ENCODE measurements around the gene TMEM161B. TPM values are rescaled to one million over a fixed set of nuclear protein-coding genes. Genes with fewer than 3 reads are reported as not detected.
A peak's percentile ranks its signal among the peaks of the same experiment; 100 is the strongest.

TMEM161B gene
- total and polyA plus RNA-seq, 2 of the 13 experiments (the other 11 are each of a cell fraction or from before 2014, with no cell fraction given) = 15.0 to 22.1 TPM

DNA sequence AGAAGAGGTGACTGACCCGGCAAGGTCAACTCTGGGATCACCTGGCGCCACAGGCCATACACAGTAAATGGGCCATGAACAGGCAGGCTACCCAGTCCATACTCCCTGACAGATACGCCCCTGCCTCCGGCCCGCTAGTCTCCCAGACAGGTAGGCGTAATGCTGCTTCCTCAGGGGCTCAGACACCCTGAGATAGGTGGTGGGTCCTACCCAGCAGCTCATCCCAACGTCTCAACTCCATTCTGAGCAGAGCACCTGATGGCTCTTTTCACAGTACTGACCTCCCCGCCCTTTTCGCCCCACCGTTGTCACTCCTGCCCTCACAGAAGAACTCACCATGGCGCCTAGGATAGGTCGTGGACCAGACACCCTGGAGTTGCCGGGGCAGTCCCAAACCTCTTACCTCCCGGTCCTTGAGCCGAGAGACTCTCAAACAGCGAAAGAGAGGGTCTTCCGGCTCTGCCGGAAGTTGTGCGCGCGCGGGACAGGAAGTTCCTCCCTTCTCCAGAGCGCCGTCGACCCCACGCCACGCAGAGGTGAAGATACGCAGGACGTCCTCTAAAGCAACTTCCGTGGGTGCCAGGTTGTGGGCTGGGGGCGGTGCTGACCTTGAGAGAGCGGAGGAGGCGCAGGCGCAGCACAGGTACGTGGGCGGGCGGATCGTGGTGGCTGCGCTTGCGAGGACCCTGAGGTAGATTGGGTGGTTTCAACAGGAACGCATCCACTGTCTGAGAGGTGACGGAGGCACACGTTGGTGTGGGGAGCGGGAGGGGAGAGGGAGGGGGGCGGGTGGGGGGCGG, at the start of gene TMEM161B (continued):
- peak; percentile 55; the same call in 1 of the 2 replicates for TF ChIP-seq HMGXB3 (CRISPR knock-in tag; IDR thresholded peaks at IDR 0.05; ENCODE audit: borderline replicate concordance)
- peak; percentile 96 for TF ChIP-seq KMT2B (CRISPR knock-in tag; IDR thresholded peaks at IDR 0.05)
- peak; percentile 96 for TF ChIP-seq ZNF501 (CRISPR knock-in tag; IDR thresholded peaks at IDR 0.05)
- TF ChIP-seq KDM3A (CRISPR knock-in tag; IDR thresholded peaks at IDR 0.05; ENCODE audit: low read depth) = peak; percentile 25; the same call in 1 of the 2 replicates
- no peak for TF ChIP-seq ZNF136 (CRISPR knock-in tag; IDR thresholded peaks at IDR 0.05; ENCODE audit: low read depth)
- TF ChIP-seq E2F2 (CRISPR knock-in tag; IDR thresholded peaks at IDR 0.05; ENCODE audit: borderline replicate concordance) = no peak
- TF ChIP-seq DMAP1 (CRISPR knock-in tag; IDR thresholded peaks at IDR 0.05) = peak; percentile 81
- TF ChIP-seq PLSCR1 (CRISPR knock-in tag; IDR thresholded peaks at IDR 0.05; ENCODE audit: borderline replicate concordance) = no peak
- peak; percentile 98 for TF ChIP-seq POGZ (CRISPR knock-in tag; IDR thresholded peaks at IDR 0.05)
- peak; percentile 74; the same call in 1 of the 2 replicates for TF ChIP-seq BATF2 (CRISPR knock-in tag; IDR thresholded peaks at IDR 0.05)
- no peak for TF ChIP-seq ZNF33A (CRISPR knock-in tag; IDR thresholded peaks at IDR 0.05; ENCODE audit: borderline replicate concordance)
- TF ChIP-seq RERE (CRISPR knock-in tag; IDR thresholded peaks at IDR 0.05; ENCODE audit: low read depth) = 0 out of 2 replicates have a peak, but pooled peaks have one; percentile 25
- peak; percentile 97 for TF ChIP-seq YEATS2 (CRISPR knock-in tag; IDR thresholded peaks at IDR 0.05; ENCODE audit: borderline replicate concordance)

All from HepG2 (cell line).